Measurements from ENCODE around the gene CCR5.

Gene CCR5

GRCh38 chr3:46359733-46360493, 10.8 kb upstream of the CCR5 start:
- DNase-seq (ENCODE audit: low spot score), result no peak

GRCh38 chr3:46360907-46361306, 9.8 kb upstream of the CCR5 start:
- DNase-seq (ENCODE audit: low spot score), result no peak

GRCh38 chr3:46361408-46362283, 9.1 kb upstream of the CCR5 start:
- peak; percentile 47 for DNase-seq (ENCODE audit: low spot score)

- no peak for DNase-seq (ENCODE audit: low spot score)
These were observed 5.7 kb upstream of the CCR5 start for GRCh38 chr3:46365041-46365440.

- DNase-seq (ENCODE audit: low spot score), result no peak
These were observed 4.8 kb upstream of the CCR5 start for GRCh38 chr3:46365737-46366524.

- no peak for DNase-seq (ENCODE audit: low spot score)
These were observed 2.9 kb upstream of the CCR5 start for GRCh38 chr3:46367811-46368210.

GRCh38 chr3:46368569-46368968, 2.2 kb upstream of the CCR5 start:
- no peak for DNase-seq (ENCODE audit: low spot score)

- DNase-seq (ENCODE audit: low spot score), result no peak
These were observed 1.6 kb upstream of the CCR5 start for GRCh38 chr3:46369151-46369550.

GRCh38 chr3:46369675-46370132, 1.0 kb upstream of the CCR5 start:
- no peak for DNase-seq (ENCODE audit: low spot score)

GRCh38 chr3:46371519-46372340, 984 bp downstream of the CCR5 start:
- no peak for DNase-seq (ENCODE audit: low spot score)

GRCh38 chr3:46372492-46373359, 2.0 kb downstream of the CCR5 start:
- peak; percentile 47 for DNase-seq (ENCODE audit: low spot score)

- DNase-seq (ENCODE audit: low spot score), result no peak
These were observed 4.0 kb downstream of the CCR5 start for GRCh38 chr3:46374755-46375154.

GRCh38 chr3:46375218-46375617, 4.5 kb downstream of the CCR5 start:
- DNase-seq (ENCODE audit: low spot score), result no peak

GRCh38 chr3:46375814-46376213, 5.1 kb downstream of the CCR5 start:
- DNase-seq (ENCODE audit: low spot score), result no peak

GRCh38 chr3:46378426-46378942, 7.7 kb downstream of the CCR5 start:
- peak; percentile 82 for DNase-seq (ENCODE audit: low spot score)

- DNase-seq (ENCODE audit: low spot score), result no peak
These were observed 9.9 kb downstream of the CCR5 start for GRCh38 chr3:46380471-46381221.

GRCh38 chr3:46381625-46382024, 10.9 kb downstream of the CCR5 start:
- DNase-seq (ENCODE audit: low spot score), result no peak

- no peak for DNase-seq (ENCODE audit: low spot score)
These were observed 12.6 kb downstream of the CCR5 start for GRCh38 chr3:46383211-46383950.

- DNase-seq (ENCODE audit: low spot score), result no peak
These were observed 13.2 kb downstream of the CCR5 start for GRCh38 chr3:46383951-46384330.
